Astrocyte of the spinal cord (primary cell): ENCODE measurements around the gene GADD45GIP1.
A peak's percentile ranks its signal among the peaks of the same experiment; 100 is the strongest.

ENCODE experiments used
- DNase-seq: peaks from one replicate; pipeline ENCODE4 v3.0.0; 2011; ENCODE audit warnings: low read depth, low spot score
- H3K4me3 ChIP-seq: 2 replicates; pipeline ENCODE4 v1.5.1; 2011; ENCODE audit warnings: low read depth, mild to moderate bottlenecking, low read length, moderate library complexity
- CTCF ChIP-seq: IDR thresholded peaks from 2 replicates; pipeline ENCODE4 v1.5.1; 2012; ENCODE audit warnings: low read depth, mild to moderate bottlenecking, low read length, inconsistent platforms
- in situ Hi-C: cut with HindIII; loops from 2 replicates; pipeline ENCODE4 v1.10.0; 2017; ENCODE audit warnings: low sequenced_read_pairs

The GADD45GIP1 gene

GRCh38 chr19:12995596-12996405 is 38.8 kb upstream of the GADD45GIP1 start:
- H3K4me3 ChIP-seq, result peak overlapping the region; percentile 78
- DNase-seq, result no peak
- in situ Hi-C loops, result no loop called here
- TF ChIP-seq CTCF, result no peak

- in situ Hi-C loops, result no loop called here
- no peak for TF ChIP-seq CTCF
- DNase-seq, result peak; percentile 64
Measured at GRCh38 chr19:12994701-12995595, 37.9 kb upstream of the GADD45GIP1 start, which contains the start of gene NFIX. TSS of gene NFIX (plus strand) at chr19:12995475. CDS start at chr19:12995838, 363 bp downstream.

GRCh38 chr19:12993562-12993961 is 36.5 kb upstream of the GADD45GIP1 start:
- no peak overlapping the region for H3K4me3 ChIP-seq
- no peak for TF ChIP-seq CTCF
- in situ Hi-C loops, result no loop called here
- DNase-seq, result no peak

More at GRCh38 chr19:12994701-12995595, 37.9 kb upstream of the GADD45GIP1 start, which contains the start of gene NFIX:
- H3K4me3 ChIP-seq, result peak within 1 kb of the TSS; percentile 78

- H3K4me3 ChIP-seq, result no peak overlapping the region
- TF ChIP-seq CTCF, result no peak
- no peak for DNase-seq
- in situ Hi-C loops, result no loop called here
Measured at GRCh38 chr19:12992729-12993128, 35.7 kb upstream of the GADD45GIP1 start.

GRCh38 chr19:12991296-12991695 is 34.3 kb upstream of the GADD45GIP1 start:
- H3K4me3 ChIP-seq, result no peak overlapping the region
- no peak for TF ChIP-seq CTCF
- in situ Hi-C loops, result no loop called here
- DNase-seq, result no peak

GRCh38 chr19:12990853-12991252 is 33.8 kb upstream of the GADD45GIP1 start:
- no peak overlapping the region for H3K4me3 ChIP-seq
- no peak for DNase-seq
- in situ Hi-C loops, result no loop called here
- TF ChIP-seq CTCF, result no peak
